ENCODE data around the gene WBP2NL.

Gene WBP2NL

DNA sequence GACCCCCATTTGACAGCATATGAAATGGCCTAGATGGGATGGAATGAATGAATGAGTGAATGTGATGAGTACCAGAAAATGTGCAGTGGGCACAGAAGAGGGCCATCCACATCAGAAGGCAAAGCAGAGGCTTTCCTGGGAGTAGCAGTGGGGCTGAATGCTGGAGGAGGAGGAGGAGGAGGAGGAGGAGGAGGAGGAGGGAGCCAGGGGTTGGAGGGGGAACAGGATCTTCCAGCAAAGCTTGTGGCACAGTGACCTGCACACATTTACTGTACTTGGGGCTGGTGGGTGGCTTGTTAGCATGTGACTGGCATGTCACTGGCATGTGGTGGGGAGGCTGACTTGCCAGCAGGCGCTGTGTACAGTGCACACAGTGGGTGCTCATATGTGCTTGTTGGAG, 19.9 kb upstream of the WBP2NL start:
- H3K4me3 ChIP-seq (ENCODE audit: control insufficient read depth in 1 of 7, extremely low read depth in 1 of 7, insufficient read depth in 4 of 7, low read depth in 2 of 7, low read length in 6 of 7): no peak overlapping the region
- peaks cover 0 to 14% (median 9%) of the 10 kb centered on the region in 4 experiments for H3K4me1 ChIP-seq (ENCODE audit: control extremely low read depth in 1 of 4, control insufficient read depth in 4 of 4, insufficient read depth in 4 of 4, low read length in 3 of 4)
- H3K36me3 ChIP-seq (ENCODE audit: control insufficient read depth in 4 of 4, insufficient read depth in 4 of 4, low read length in 3 of 4): no peaks in the 10 kb centered on the region
- no peak overlapping the region for H3K27ac ChIP-seq (ENCODE audit: insufficient read depth in 1 of 2, low read depth in 1 of 2, low read length in 2 of 2, poor library complexity in 1 of 2, severe bottlenecking in 2 of 2)
- ChIA-PET CTCF (no interaction called here), POLR2A (no interaction called here)
- DNase-seq: no peak
- peaks cover 0 to 47% (median 31%) of the 10 kb centered on the region in 5 experiments for H3K27me3 ChIP-seq (replicated peaks in 2 of 5; ENCODE audit: control insufficient read depth in 4 of 5, insufficient read depth in 5 of 5, low read length in 4 of 5)
- WGBS (ENCODE audit: insufficient coverage): 100% methylated on average over 1 of the region's 1 CpG
- no peaks in the 10 kb centered on the region for H3K9me3 ChIP-seq (ENCODE audit: control extremely low read depth in 1 of 5, control insufficient read depth in 4 of 5, insufficient read depth in 2 of 5, low read depth in 1 of 5, low read length in 4 of 5)

GRCh38 chr22:41979423-41980250, 19.0 kb upstream of the WBP2NL start:
- H3K27ac ChIP-seq (ENCODE audit: insufficient read depth in 1 of 2, low read depth in 1 of 2, low read length in 2 of 2, poor library complexity in 1 of 2, severe bottlenecking in 2 of 2): no peak overlapping the region
- DNase-seq: no peak
- WGBS (ENCODE audit: insufficient coverage): 98% methylated on average over 5 of the region's 9 CpGs
- ChIA-PET POLR2A (no interaction called here), CTCF (no interaction called here)
- H3K4me3 ChIP-seq (ENCODE audit: control insufficient read depth in 1 of 7, extremely low read depth in 1 of 7, insufficient read depth in 4 of 7, low read depth in 2 of 7, low read length in 6 of 7): no peak overlapping the region
- peaks cover 0 to 14% (median 9%) of the 10 kb centered on the region in 4 experiments for H3K4me1 ChIP-seq (ENCODE audit: control extremely low read depth in 1 of 4, control insufficient read depth in 4 of 4, insufficient read depth in 4 of 4, low read length in 3 of 4)
- no peaks in the 10 kb centered on the region for H3K9me3 ChIP-seq (ENCODE audit: control extremely low read depth in 1 of 5, control insufficient read depth in 4 of 5, insufficient read depth in 2 of 5, low read depth in 1 of 5, low read length in 4 of 5)
- H3K36me3 ChIP-seq (ENCODE audit: control insufficient read depth in 4 of 4, insufficient read depth in 4 of 4, low read length in 3 of 4): no peaks in the 10 kb centered on the region
- peaks cover 0 to 44% (median 31%) of the 10 kb centered on the region in 5 experiments for H3K27me3 ChIP-seq (replicated peaks in 2 of 5; ENCODE audit: control insufficient read depth in 4 of 5, insufficient read depth in 5 of 5, low read length in 4 of 5)

- POLR2A ChIA-PET: no interaction called here
- H3K4me1 ChIP-seq (ENCODE audit: control extremely low read depth in 1 of 4, control insufficient read depth in 4 of 4, insufficient read depth in 4 of 4, low read length in 3 of 4): no peaks in the 10 kb centered on the region
- no peaks in the 10 kb centered on the region for H3K9me3 ChIP-seq (ENCODE audit: control extremely low read depth in 1 of 5, control insufficient read depth in 4 of 5, insufficient read depth in 2 of 5, low read depth in 1 of 5, low read length in 4 of 5)
- H3K27ac ChIP-seq (ENCODE audit: insufficient read depth in 1 of 2, low read depth in 1 of 2, low read length in 2 of 2, poor library complexity in 1 of 2, severe bottlenecking in 2 of 2): no peak overlapping the region
- peaks cover 0 to 16% (median 7%) of the 10 kb centered on the region in 5 experiments for H3K27me3 ChIP-seq (replicated peaks in 2 of 5; ENCODE audit: control insufficient read depth in 4 of 5, insufficient read depth in 5 of 5, low read length in 4 of 5)
- 93% methylated on average over 3 of the region's 5 CpGs for WGBS (ENCODE audit: insufficient coverage)
- CTCF ChIA-PET: interaction anchor here (0.6 to 1.0 kb wide), 2 partner anchors 15 to 26 kb away, joined by 3 to 4 read pairs; no protein-coding TSS in a partner anchor
- no peak for DNase-seq
- H3K36me3 ChIP-seq (ENCODE audit: control insufficient read depth in 4 of 4, insufficient read depth in 4 of 4, low read length in 3 of 4): no peaks in the 10 kb centered on the region
- H3K4me3 ChIP-seq (ENCODE audit: control insufficient read depth in 1 of 7, extremely low read depth in 1 of 7, insufficient read depth in 4 of 7, low read depth in 2 of 7, low read length in 6 of 7): no peak overlapping the region
These were observed 15.7 kb upstream of the WBP2NL start for GRCh38 chr22:41982865-41983264.

- Histone ChIP-seq H3K9me3 (ENCODE audit: control extremely low read depth in 1 of 5, control insufficient read depth in 4 of 5, insufficient read depth in 2 of 5, low read depth in 1 of 5, low read length in 4 of 5) (no peaks in the 10 kb centered on the region), H3K4me1 (ENCODE audit: control extremely low read depth in 1 of 4, control insufficient read depth in 4 of 4, insufficient read depth in 4 of 4, low read length in 3 of 4) (no peaks in the 10 kb centered on the region), H3K27ac (ENCODE audit: insufficient read depth in 1 of 2, low read depth in 1 of 2, low read length in 2 of 2, poor library complexity in 1 of 2, severe bottlenecking in 2 of 2) (no peak overlapping the region), H3K27me3 (replicated peaks in 2 of 5; ENCODE audit: control insufficient read depth in 4 of 5, insufficient read depth in 5 of 5, low read length in 4 of 5) (peaks cover 0 to 8% (median 6%) of the 10 kb centered on the region in 5 experiments), H3K4me3 (ENCODE audit: control insufficient read depth in 1 of 7, extremely low read depth in 1 of 7, insufficient read depth in 4 of 7, low read depth in 2 of 7, low read length in 6 of 7) (no peak overlapping the region), H3K36me3 (ENCODE audit: control insufficient read depth in 4 of 4, insufficient read depth in 4 of 4, low read length in 3 of 4) (no peaks in the 10 kb centered on the region)
- CTCF ChIA-PET: interaction anchor here (0.6 to 1.0 kb wide), 2 partner anchors 15 to 27 kb away, joined by 3 to 4 read pairs; no protein-coding TSS in a partner anchor
- WGBS (ENCODE audit: insufficient coverage): 98% methylated on average over 5 of the region's 6 CpGs
- DNase-seq: no peak
- POLR2A ChIA-PET: no interaction called here
These were observed 14.8 kb upstream of the WBP2NL start for GRCh38 chr22:41983513-41984405.

GRCh38 chr22:41987276-41987675, 11.3 kb upstream of the WBP2NL start:
- Histone ChIP-seq H3K36me3 (ENCODE audit: control insufficient read depth in 4 of 4, insufficient read depth in 4 of 4, low read length in 3 of 4) (no peaks in the 10 kb centered on the region), H3K27me3 (replicated peaks in 2 of 5; ENCODE audit: control insufficient read depth in 4 of 5, insufficient read depth in 5 of 5, low read length in 4 of 5) (peaks cover 0 to 7% (median 0%) of the 10 kb centered on the region in 5 experiments), H3K9me3 (ENCODE audit: control extremely low read depth in 1 of 5, control insufficient read depth in 4 of 5, insufficient read depth in 2 of 5, low read depth in 1 of 5, low read length in 4 of 5) (no peaks in the 10 kb centered on the region), H3K4me1 (ENCODE audit: control extremely low read depth in 1 of 4, control insufficient read depth in 4 of 4, insufficient read depth in 4 of 4, low read length in 3 of 4) (no peaks in the 10 kb centered on the region), H3K27ac (ENCODE audit: insufficient read depth in 1 of 2, low read depth in 1 of 2, low read length in 2 of 2, poor library complexity in 1 of 2, severe bottlenecking in 2 of 2) (no peak overlapping the region), H3K4me3 (ENCODE audit: control insufficient read depth in 1 of 7, extremely low read depth in 1 of 7, insufficient read depth in 4 of 7, low read depth in 2 of 7, low read length in 6 of 7) (no peak overlapping the region)
- DNase-seq: no peak
- ChIA-PET CTCF (interaction anchor here (1.1 kb wide), 1 partner anchor 126 kb away, joined by 3 read pairs; no protein-coding TSS in a partner anchor), POLR2A (no interaction called here)
- WGBS (ENCODE audit: insufficient coverage): 99% methylated on average over 5 of the region's 5 CpGs

GRCh38 chr22:41989246-41989645, 9.3 kb upstream of the WBP2NL start:
- 85% methylated on average over 4 of the region's 4 CpGs for WGBS (ENCODE audit: insufficient coverage)
- no peaks in the 10 kb centered on the region for H3K9me3 ChIP-seq (ENCODE audit: control extremely low read depth in 1 of 5, control insufficient read depth in 4 of 5, insufficient read depth in 2 of 5, low read depth in 1 of 5, low read length in 4 of 5)
- POLR2A ChIA-PET: no interaction called here
- CTCF ChIA-PET: no interaction called here
- no peak overlapping the region for H3K27ac ChIP-seq (ENCODE audit: insufficient read depth in 1 of 2, low read depth in 1 of 2, low read length in 2 of 2, poor library complexity in 1 of 2, severe bottlenecking in 2 of 2)
- no peaks in the 10 kb centered on the region for H3K36me3 ChIP-seq (ENCODE audit: control insufficient read depth in 4 of 4, insufficient read depth in 4 of 4, low read length in 3 of 4)
- no peak overlapping the region for H3K4me3 ChIP-seq (ENCODE audit: control insufficient read depth in 1 of 7, extremely low read depth in 1 of 7, insufficient read depth in 4 of 7, low read depth in 2 of 7, low read length in 6 of 7)
- no peak for DNase-seq
- no peaks in the 10 kb centered on the region for H3K4me1 ChIP-seq (ENCODE audit: control extremely low read depth in 1 of 4, control insufficient read depth in 4 of 4, insufficient read depth in 4 of 4, low read length in 3 of 4)
- peaks cover 0 to 8% (median 0%) of the 10 kb centered on the region in 5 experiments for H3K27me3 ChIP-seq (replicated peaks in 2 of 5; ENCODE audit: control insufficient read depth in 4 of 5, insufficient read depth in 5 of 5, low read length in 4 of 5)
